Measurements from ENCODE around the gene CENPO.

The CENPO gene

GRCh38 chr2:24870440-24870839, 77.2 kb downstream of the CENPO start:
- DNase-seq: no peak

DNA sequence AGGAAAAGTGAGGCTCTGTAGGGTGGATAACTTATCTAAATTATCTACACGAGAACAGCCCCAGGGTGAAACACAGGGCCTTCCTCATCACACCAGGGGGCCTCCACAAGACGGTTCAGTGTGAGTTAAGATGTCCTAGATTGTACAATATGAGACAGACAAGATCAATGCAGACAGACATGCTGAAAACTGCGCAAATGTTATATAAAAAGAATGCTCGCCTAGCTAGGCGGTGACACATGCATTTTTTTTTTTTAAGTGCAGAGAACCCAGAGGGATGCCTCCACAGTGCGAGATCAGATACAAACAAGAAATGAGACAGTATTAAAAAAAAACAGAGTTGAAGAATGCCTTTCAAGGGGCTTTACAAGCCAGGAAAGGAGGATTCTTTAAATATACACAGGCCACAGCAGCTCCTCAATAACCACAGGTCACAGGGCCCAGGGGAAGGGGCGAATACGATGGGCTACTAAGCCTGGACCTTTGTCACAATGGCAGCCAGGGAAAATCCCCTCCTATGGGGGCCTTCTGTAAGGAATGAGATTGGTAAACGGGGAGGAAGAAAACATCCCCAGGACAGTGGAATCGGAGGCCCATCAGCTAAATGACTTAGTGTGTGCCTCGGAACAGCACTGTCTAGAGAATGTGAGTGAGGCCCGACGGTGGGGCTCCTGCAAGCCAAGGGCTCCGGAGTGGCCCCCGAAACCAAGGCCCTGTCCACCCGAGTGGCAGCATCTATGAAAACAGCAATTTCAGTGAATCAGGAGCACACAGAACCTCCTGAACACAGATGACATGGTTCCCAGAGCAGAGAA, 77.9 kb downstream of the CENPO start:
- DNase-seq: no peak

DNA sequence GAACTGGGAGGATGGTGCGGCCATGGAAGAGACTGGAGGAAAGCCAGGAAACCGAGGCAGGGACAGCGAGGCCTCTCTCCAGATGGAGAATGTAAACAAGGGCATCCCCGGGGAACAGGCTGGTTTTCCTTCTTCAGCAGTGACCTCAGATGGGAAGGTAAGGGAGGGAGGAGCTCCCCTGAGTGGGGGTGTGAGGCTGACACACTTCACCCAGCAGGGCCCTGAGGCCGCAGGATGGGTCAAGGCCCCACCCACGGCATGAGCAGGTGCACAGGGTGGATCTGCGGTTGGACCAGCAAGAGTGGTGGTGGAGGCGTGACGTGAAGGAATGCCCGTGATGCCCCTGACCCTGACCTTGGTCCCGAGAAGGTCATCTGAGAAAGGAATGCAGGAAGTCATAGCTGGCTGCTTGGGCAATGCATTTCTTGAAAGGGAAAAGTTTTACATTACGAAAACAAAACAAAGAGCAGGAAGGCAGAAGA, 78.7 kb downstream of the CENPO start:
- no peak for DNase-seq

Data from NCI-H1105 (cell line).